Activated CD4-positive, CD25-positive, alpha-beta regulatory T cell treated with anti-CD3 and anti-CD28 coated beads, Interleukin-2, amount 50 U/mL, for 72 hours (primary cell): ENCODE data around the gene HSD17B12.
A peak's percentile ranks its signal among the peaks of the same experiment; 100 is the strongest.
"Not testable (repeated sequence)": the region's sequence is repeated elsewhere in the genome, so short reads cannot be mapped to it uniquely, and the experiment has no call there.

Source experiments
- DNase-seq: peaks from one replicate; pipeline ENCODE4 v3.0.0; 2021

Gene HSD17B12

GRCh38 chr11:43680521-43681400 lies at the start of gene HSD17B12:
HSD17B12 (plus strand) TSS chr11:43680738; CDS start chr11:43680828, 90 bp downstream.
- peak; percentile 98 for DNase-seq

DNA sequence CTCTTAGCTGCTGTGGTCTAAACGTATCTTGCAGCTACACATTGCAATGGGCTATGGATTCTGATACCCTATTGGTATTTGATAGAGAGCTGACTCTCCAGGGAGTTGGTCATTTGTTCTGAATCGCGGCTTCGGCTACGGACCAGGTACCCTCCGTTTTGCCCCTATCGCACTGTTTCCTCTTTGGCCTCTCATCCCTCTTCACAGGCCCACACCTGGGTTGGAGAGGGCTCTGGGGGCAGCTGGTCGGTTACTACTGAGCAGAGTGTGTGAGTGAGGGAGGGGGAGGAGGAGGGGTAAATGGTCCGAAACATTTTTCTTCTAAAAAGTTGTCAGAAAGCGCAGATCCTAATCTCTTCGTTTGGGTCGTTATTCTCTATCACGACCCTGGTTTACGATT lies 48.8 kb upstream of the HSD17B12 start:
- no peak for DNase-seq

DNA sequence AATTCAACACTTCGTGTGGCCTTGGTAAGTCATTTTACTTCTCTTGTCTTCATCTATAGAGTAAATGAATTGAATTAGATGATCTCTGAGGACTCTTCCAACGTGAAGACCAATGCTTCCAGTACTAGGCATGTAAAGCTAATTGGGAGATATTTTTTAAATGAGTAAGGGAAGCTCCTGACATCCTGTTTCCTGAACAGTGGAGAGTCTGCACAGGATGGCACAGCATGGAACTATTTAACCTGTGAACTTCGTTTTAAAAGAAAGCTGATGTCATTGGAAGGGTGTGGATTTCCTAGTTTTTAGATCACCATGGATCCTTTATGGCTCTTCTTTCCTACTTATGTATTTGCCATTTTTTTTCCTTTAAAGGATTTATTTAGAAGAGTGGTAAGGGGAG lies 48.4 kb upstream of the HSD17B12 start:
- DNase-seq = no peak

- DNase-seq = no peak
These were observed 41.8 kb upstream of the HSD17B12 start for GRCh38 chr11:43638717-43639116.

- no peak for DNase-seq
These were observed 41.3 kb upstream of the HSD17B12 start for GRCh38 chr11:43639224-43639623.

GRCh38 chr11:43639920-43640319 lies 40.6 kb upstream of the HSD17B12 start:
- DNase-seq = no peak

- DNase-seq = peak; percentile 84
These were observed 36.5 kb upstream of the HSD17B12 start for GRCh38 chr11:43643898-43644620.

GRCh38 chr11:43644621-43645299 lies 35.8 kb upstream of the HSD17B12 start:
- DNase-seq = no peak

- no peak for DNase-seq
These were observed 33.8 kb upstream of the HSD17B12 start for GRCh38 chr11:43646767-43647166.

DNA sequence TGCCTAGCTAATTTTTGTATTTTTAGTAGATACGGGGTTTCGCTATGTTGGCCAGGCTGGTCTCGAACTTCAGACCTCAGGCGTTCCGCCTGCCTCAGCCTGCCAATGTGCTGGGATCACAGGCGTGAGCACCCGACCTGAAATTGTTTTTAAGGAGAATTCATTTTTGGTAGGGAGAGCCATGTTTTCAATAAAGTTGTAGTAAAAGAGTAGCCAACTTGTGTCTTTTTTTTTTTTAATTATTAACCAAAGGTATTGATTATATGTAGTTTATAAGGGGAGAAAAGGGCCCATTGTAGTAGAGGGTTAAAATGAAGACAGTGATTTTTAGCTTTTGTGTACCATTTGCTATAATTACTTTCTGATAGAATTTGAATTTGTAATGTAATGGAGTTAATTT lies 31.6 kb upstream of the HSD17B12 start:
- DNase-seq = no peak

DNA sequence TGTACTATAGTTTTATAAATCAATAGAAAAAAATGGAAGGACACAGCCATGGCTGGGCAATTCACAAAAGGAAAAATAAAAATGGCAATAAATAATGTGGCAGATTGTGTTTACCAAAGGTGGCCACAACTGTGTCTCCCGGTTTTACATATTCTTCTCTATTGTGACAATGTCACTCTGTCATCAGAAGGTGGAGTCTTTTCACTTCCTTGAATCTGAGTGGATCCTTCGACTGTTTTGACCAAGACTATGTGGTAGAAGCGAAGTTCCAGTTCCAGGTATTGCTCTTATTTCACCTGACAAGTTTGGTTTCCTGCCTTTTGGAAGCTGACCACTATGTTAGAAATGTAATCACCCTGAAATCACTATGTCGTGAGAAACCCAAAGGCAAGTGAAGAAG lies 31.0 kb upstream of the HSD17B12 start:
- no peak for DNase-seq

DNA sequence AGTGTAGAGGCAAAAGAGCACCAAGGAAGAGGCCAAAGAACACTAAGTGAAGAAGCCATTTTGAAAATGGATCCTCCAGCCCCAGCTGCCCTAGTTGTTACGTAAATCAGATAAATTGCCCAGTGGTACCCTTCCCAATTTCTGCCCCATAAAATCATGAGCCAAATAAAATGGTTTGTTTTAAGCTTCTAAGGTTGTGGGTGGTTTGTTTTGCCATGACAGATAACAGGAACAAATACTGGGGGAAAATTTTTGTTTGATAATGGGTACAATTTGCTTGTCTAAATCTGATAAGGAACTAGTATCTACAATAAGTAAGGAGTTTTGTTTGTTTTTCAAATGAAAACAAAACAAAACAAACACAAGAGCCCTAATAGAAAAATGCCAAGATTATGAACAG lies 30.6 kb upstream of the HSD17B12 start:
- no peak for DNase-seq

- DNase-seq = not testable (repeated sequence)
These were observed 17.5 kb upstream of the HSD17B12 start for GRCh38 chr11:43663018-43663417.

- no peak for DNase-seq
These were observed 16.2 kb upstream of the HSD17B12 start for GRCh38 chr11:43664295-43664694.

DNA sequence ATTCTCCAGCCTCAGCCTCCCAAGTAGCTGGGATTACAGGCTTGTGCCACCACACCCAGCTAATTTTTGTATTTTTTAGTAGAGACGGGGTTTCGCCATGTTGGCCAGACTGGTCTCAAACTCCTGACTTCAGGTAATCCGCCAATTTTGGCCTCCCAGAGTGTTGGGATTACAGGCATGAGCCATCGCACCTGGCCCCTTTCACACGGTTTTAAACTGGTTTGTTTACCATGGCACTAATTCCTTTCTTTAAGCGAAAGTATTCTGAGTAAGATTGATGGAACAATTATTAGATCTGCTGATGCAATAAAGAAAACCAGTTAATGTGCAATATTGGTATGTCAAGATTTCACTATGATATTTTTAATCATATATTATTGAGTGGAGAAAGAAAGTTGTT lies 9.3 kb upstream of the HSD17B12 start:
- not testable (repeated sequence) for DNase-seq

GRCh38 chr11:43674560-43674959 lies 6.0 kb upstream of the HSD17B12 start:
- no peak for DNase-seq

GRCh38 chr11:43676933-43677332 lies 3.6 kb upstream of the HSD17B12 start:
- no peak for DNase-seq

GRCh38 chr11:43681401-43681942 lies 934 bp downstream of the HSD17B12 start:
- DNase-seq = no peak

- DNase-seq = not testable (repeated sequence)
These were observed 1.5 kb downstream of the HSD17B12 start for GRCh38 chr11:43682081-43682480.

DNA sequence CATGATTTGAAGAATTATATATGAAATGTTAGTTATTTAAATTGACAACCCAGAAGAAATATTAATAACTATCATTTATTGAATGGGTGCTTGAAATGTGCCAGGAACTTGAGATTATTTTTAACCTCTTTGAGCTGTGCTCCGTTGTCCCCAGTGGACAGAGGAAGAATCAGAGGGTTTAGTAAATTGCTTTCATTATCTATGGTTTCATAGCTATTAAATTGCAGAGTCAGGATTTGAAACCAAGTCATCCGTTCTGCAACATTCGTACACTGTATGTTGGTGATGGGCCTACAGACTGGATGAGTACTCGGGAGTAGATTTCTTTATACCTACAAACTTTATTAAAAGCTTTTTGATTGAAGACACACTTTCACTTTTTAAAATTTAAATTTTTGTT lies 4.9 kb downstream of the HSD17B12 start:
- no peak for DNase-seq

DNA sequence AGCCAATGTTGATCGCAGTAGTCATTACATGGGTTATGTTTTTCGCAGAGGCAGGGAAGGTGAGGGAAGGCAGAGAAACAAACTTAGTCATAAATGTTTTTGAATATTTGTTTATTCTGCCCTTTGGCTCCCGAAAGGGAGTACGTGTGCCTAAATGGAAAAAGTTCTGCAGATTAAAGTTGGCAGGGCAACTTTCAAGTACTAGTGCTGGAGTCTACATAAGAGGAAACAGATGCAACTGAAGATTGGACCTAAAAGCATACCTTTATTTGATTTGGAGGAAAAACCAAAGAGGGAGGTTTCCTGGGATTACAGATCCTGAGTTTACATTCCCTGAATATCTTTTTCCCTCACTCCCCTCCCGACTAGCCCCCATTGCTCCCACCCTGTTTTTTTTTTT lies 5.7 kb downstream of the HSD17B12 start:
- DNase-seq = no peak

GRCh38 chr11:43687120-43687791 lies 6.7 kb downstream of the HSD17B12 start:
- no peak for DNase-seq

GRCh38 chr11:43688394-43688793 lies 7.9 kb downstream of the HSD17B12 start:
- DNase-seq = no peak
